SU-DHL-6 (cell line): ENCODE results near the gene CTDSP1.

Source experiments
- CTCF ChIP-seq: fragments of 200-600 bp; sonication (generic); IDR thresholded peaks from one replicate; pipeline ENCODE4 v1.5.1; 2017; ENCODE audit warnings: antibody characterized with exemption, mild to moderate bottlenecking, low read length, moderate library complexity; ENCODE audit not compliant: insufficient read depth, poor library complexity, severe bottlenecking
- EZH2phosphoT487 ChIP-seq: fragments of 200-600 bp; sonication (generic), shearing (Covaris generic); conservative IDR thresholded peaks from 2 replicates; pipeline ENCODE4 v1.6.1; 2018; ENCODE audit warnings: mild to moderate bottlenecking, antibody characterized with exemption, low read length, moderate library complexity, mixed read lengths

GRCh38 chr2:218397820-218398436, 1.7 kb upstream of the CTDSP1 start:
- no peak for TF ChIP-seq CTCF
- no peak for TF ChIP-seq EZH2phosphoT487
